Epithelial cell of esophagus (primary cell): ENCODE measurements around the gene IQCE.

Experiments used
- DNase-seq: peaks from one replicate; pipeline ENCODE4 v3.0.0; 2010; ENCODE audit warnings: low read depth
- H3K4me3 ChIP-seq: 2 replicates; pipeline ENCODE4 v1.5.1; 2011; ENCODE audit warnings: mild to moderate bottlenecking, low read length, control low read depth
- CTCF ChIP-seq: IDR thresholded peaks from 2 replicates; pipeline ENCODE4 v1.5.1; 2011; ENCODE audit warnings: low read depth, mild to moderate bottlenecking, low read length, control low read depth, inconsistent platforms; ENCODE audit not compliant: insufficient read depth; ENCODE audit errors: missing control alignments

Gene IQCE

GRCh38 chr7:2521341-2521745, 37.4 kb upstream of the IQCE start:
- DNase-seq, result no peak
- H3K4me3 ChIP-seq, result peak overlapping the region; percentile 68
- no peak for TF ChIP-seq CTCF

GRCh38 chr7:2521952-2522591, 36.7 kb upstream of the IQCE start:
- DNase-seq, result peak; percentile 42
- TF ChIP-seq CTCF, result no peak
- peak overlapping the region; percentile 68 for H3K4me3 ChIP-seq

- peak; percentile 8 for TF ChIP-seq CTCF
- peak overlapping the region; percentile 68 for H3K4me3 ChIP-seq
- peak; percentile 97 for DNase-seq
Measured at GRCh38 chr7:2522780-2523433, 35.9 kb upstream of the IQCE start.

- H3K4me3 ChIP-seq, result peak overlapping the region; percentile 25
- peak; percentile 88 for DNase-seq
- no peak for TF ChIP-seq CTCF
Measured at GRCh38 chr7:2523461-2523936, 35.3 kb upstream of the IQCE start.

GRCh38 chr7:2523941-2524807, 34.6 kb upstream of the IQCE start:
- H3K4me3 ChIP-seq, result peak overlapping the region; percentile 25
- TF ChIP-seq CTCF, result no peak
- DNase-seq, result peak; percentile 85

GRCh38 chr7:2524808-2525657, 33.7 kb upstream of the IQCE start:
- no peak for TF ChIP-seq CTCF
- no peak for DNase-seq
- H3K4me3 ChIP-seq, result no peak overlapping the region
